HG03354 (cell line): ENCODE results near the gene GTF2IRD1.
"Not testable (repeated sequence)": the region's sequence is repeated elsewhere in the genome, so short reads cannot be mapped to it uniquely, and the experiment has no call there.

ENCODE experiments used
- ATAC-seq: cut with Tn5 transposase; IDR thresholded peaks from one replicate; pipeline ENCODE4 v1.9.1; 2021; ENCODE audit warnings: mild to moderate bottlenecking; ENCODE audit not compliant: unreplicated experiment, poor library complexity, severe bottlenecking

GTF2IRD1 gene

GRCh38 chr7:74505471-74506324 is 52.0 kb downstream of the GTF2IRD1 start:
- no peak for ATAC-seq

GRCh38 chr7:74506325-74506724 is 52.6 kb downstream of the GTF2IRD1 start:
- ATAC-seq, result no peak

GRCh38 chr7:74507538-74508319 is 54.0 kb downstream of the GTF2IRD1 start:
- no peak for ATAC-seq

GRCh38 chr7:74509453-74509852 is 55.7 kb downstream of the GTF2IRD1 start:
- not testable (repeated sequence) for ATAC-seq

GRCh38 chr7:74511345-74511744 is 57.6 kb downstream of the GTF2IRD1 start:
- no peak for ATAC-seq

GRCh38 chr7:74512762-74513161 is 59.1 kb downstream of the GTF2IRD1 start:
- ATAC-seq, result no peak

- no peak for ATAC-seq
Measured at GRCh38 chr7:74514131-74514591, 60.5 kb downstream of the GTF2IRD1 start.

- ATAC-seq, result no peak
Measured at GRCh38 chr7:74515276-74515675, 61.6 kb downstream of the GTF2IRD1 start.

- no peak for ATAC-seq
Measured at GRCh38 chr7:74516214-74516613, 62.5 kb downstream of the GTF2IRD1 start.

- ATAC-seq, result no peak
Measured at GRCh38 chr7:74518041-74518440, 64.3 kb downstream of the GTF2IRD1 start.

GRCh38 chr7:74518654-74519053 is 64.9 kb downstream of the GTF2IRD1 start:
- ATAC-seq, result no peak

GRCh38 chr7:74519395-74519794 is 65.7 kb downstream of the GTF2IRD1 start:
- no peak for ATAC-seq

- no peak for ATAC-seq
Measured at GRCh38 chr7:74521855-74522254, 68.1 kb downstream of the GTF2IRD1 start.

- ATAC-seq, result no peak
Measured at GRCh38 chr7:74522281-74522905, 68.7 kb downstream of the GTF2IRD1 start.

GRCh38 chr7:74523015-74523414 is 69.3 kb downstream of the GTF2IRD1 start:
- no peak for ATAC-seq

GRCh38 chr7:74525140-74525539 is 71.4 kb downstream of the GTF2IRD1 start:
- no peak for ATAC-seq

GRCh38 chr7:74525881-74526280 is 72.2 kb downstream of the GTF2IRD1 start:
- ATAC-seq, result no peak

GRCh38 chr7:74526780-74527179 is 73.1 kb downstream of the GTF2IRD1 start:
- ATAC-seq, result no peak

GRCh38 chr7:74527842-74528241 is 74.1 kb downstream of the GTF2IRD1 start:
- ATAC-seq, result no peak

GRCh38 chr7:74528773-74529172 is 75.1 kb downstream of the GTF2IRD1 start:
- not testable (repeated sequence) for ATAC-seq
